ENCODE results near the gene PHLDB2.

Gene PHLDB2

GRCh38 chr3:111885578-111885977, 26.5 kb downstream of the PHLDB2 start:
- DNase-seq: no peak

GRCh38 chr3:111890051-111890580, 31.1 kb downstream of the PHLDB2 start:
- DNase-seq: no peak

- no peak for DNase-seq
These were observed 33.0 kb downstream of the PHLDB2 start for GRCh38 chr3:111892070-111892469.

GRCh38 chr3:111895071-111895470, 36.0 kb downstream of the PHLDB2 start:
- DNase-seq: no peak

- no peak for DNase-seq
These were observed 40.9 kb downstream of the PHLDB2 start for GRCh38 chr3:111899966-111900365.

- DNase-seq: no peak
These were observed 42.6 kb downstream of the PHLDB2 start for GRCh38 chr3:111901637-111902036.

GRCh38 chr3:111902534-111902933, 43.5 kb downstream of the PHLDB2 start:
- no peak for DNase-seq

- no peak for DNase-seq
These were observed 44.0 kb downstream of the PHLDB2 start for GRCh38 chr3:111903067-111903511.

- no peak for DNase-seq
These were observed 45.5 kb downstream of the PHLDB2 start for GRCh38 chr3:111904376-111905241.

- no peak for DNase-seq
These were observed 47.6 kb downstream of the PHLDB2 start for GRCh38 chr3:111906656-111907055.

GRCh38 chr3:111907151-111907550, 48.1 kb downstream of the PHLDB2 start:
- DNase-seq: no peak

- DNase-seq: no peak
These were observed 51.7 kb downstream of the PHLDB2 start for GRCh38 chr3:111910806-111911205.

GRCh38 chr3:111911446-111911845, 52.4 kb downstream of the PHLDB2 start:
- DNase-seq: no peak

GRCh38 chr3:111913163-111913763, 54.2 kb downstream of the PHLDB2 start:
- DNase-seq: no peak

- DNase-seq: no peak
These were observed 56.8 kb downstream of the PHLDB2 start for GRCh38 chr3:111915905-111916304.

- DNase-seq: no peak
These were observed 58.2 kb downstream of the PHLDB2 start for GRCh38 chr3:111917300-111917699.

GRCh38 chr3:111919370-111920065, 60.5 kb downstream of the PHLDB2 start:
- DNase-seq: no peak

GRCh38 chr3:111921181-111921580, 62.1 kb downstream of the PHLDB2 start:
- DNase-seq: no peak

- DNase-seq: no peak
These were observed 64.2 kb downstream of the PHLDB2 start for GRCh38 chr3:111923095-111923771.

- no peak for DNase-seq
These were observed 64.7 kb downstream of the PHLDB2 start for GRCh38 chr3:111923806-111924205.

GRCh38 chr3:111924283-111924682, 65.2 kb downstream of the PHLDB2 start:
- no peak for DNase-seq

- no peak for DNase-seq
These were observed 67.2 kb downstream of the PHLDB2 start for GRCh38 chr3:111926266-111926676.

GRCh38 chr3:111928613-111929012, 69.5 kb downstream of the PHLDB2 start:
- DNase-seq: no peak

Measured in stimulated activated CD4-positive, alpha-beta T cell treated with anti-CD3 and anti-CD28 coated beads, Interleukin-4, amount 100 ng/mL, for 1 hour (primary cell).